Hepatocyte (in vitro differentiated cells): ENCODE measurements around the gene ARL2BP.

Source experiments
- EZH2 ChIP-seq: fragments of 200-600 bp; sonication (generic); IDR thresholded peaks from 2 replicates; pipeline ENCODE4 v1.6.1; 2016; ENCODE audit warnings: antibody characterized with exemption, mild to moderate bottlenecking, borderline replicate concordance
- TF ChIP-seq, protein P1 (sequence below): fragments of 200-600 bp; sonication (generic); IDR thresholded peaks from 2 replicates; pipeline ENCODE4 v1.5.1; 2016; ENCODE audit warnings: antibody characterized with exemption, mild to moderate bottlenecking; ENCODE audit not compliant: poor library complexity

GRCh38 chr16:57202095-57202886 lies 42.8 kb upstream of the ARL2BP start:
- TF ChIP-seq, protein P1, sequence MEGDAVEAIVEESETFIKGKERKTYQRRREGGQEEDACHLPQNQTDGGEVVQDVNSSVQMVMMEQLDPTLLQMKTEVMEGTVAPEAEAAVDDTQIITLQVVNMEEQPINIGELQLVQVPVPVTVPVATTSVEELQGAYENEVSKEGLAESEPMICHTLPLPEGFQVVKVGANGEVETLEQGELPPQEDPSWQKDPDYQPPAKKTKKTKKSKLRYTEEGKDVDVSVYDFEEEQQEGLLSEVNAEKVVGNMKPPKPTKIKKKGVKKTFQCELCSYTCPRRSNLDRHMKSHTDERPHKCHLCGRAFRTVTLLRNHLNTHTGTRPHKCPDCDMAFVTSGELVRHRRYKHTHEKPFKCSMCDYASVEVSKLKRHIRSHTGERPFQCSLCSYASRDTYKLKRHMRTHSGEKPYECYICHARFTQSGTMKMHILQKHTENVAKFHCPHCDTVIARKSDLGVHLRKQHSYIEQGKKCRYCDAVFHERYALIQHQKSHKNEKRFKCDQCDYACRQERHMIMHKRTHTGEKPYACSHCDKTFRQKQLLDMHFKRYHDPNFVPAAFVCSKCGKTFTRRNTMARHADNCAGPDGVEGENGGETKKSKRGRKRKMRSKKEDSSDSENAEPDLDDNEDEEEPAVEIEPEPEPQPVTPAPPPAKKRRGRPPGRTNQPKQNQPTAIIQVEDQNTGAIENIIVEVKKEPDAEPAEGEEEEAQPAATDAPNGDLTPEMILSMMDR, result no peak
- no peak for TF ChIP-seq EZH2
